GM12891 (cell line): ENCODE measurements around the gene BCAT1.

Source experiments
- POLR2AphosphoS5 ChIP-seq: IDR thresholded peaks from 2 replicates; pipeline ENCODE4 v1.6.1; 2011; ENCODE audit warnings: low read depth, low read length, control low read depth
- TAF1 ChIP-seq: IDR thresholded peaks from 2 replicates; pipeline ENCODE4 v1.6.1; 2011; ENCODE audit warnings: low read depth, low read length, control low read depth

DNA sequence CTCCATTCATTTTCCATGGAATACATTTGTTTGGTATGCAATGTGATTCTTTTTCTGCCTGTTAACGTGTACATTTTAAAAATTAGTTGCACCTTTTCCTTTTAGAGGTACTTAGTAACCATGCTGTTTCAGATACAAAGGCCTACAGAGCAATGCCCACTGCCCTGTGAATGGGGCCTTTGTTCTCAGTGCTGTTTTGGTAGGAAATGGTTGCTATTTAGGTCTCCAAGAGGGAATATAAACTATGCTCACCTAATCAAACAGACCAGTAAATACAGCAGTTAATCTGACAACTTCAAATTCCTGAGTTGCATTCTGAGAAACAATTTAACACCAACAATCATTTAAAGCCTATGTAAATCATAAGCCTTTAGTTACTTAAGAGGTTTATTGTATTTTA is 188.7 kb downstream of the BCAT1 start:
- no peak for TF ChIP-seq POLR2AphosphoS5
- no peak for TF ChIP-seq TAF1
